Lung (tissue), 12 donors: Measurements from ENCODE around the gene CRELD2. TPM values are rescaled to one million over a fixed set of nuclear protein-coding genes. Genes with fewer than 3 reads are reported as not detected.

Experiments
- ATAC-seq: fragments of 200-7000 bp; cut with Tn5 transposase; one replicate; pipeline ENCODE4 v1.9.1; 2020; ENCODE audit warnings: moderate number of reproducible peaks; ENCODE audit not compliant: insufficient read depth, low FRiP score
- DNase-seq, 3 donors: peaks; one replicate each; pipeline ENCODE4 v3.0.0-alpha.2; 2013 to 2017
- H3K27ac ChIP-seq, 2 donors: one replicate each; pipeline ENCODE4 v1.5.1; 2013; ENCODE audit warnings: mild to moderate bottlenecking in 2 of 2, moderate library complexity in 2 of 2, control low read depth in 1 of 2, inconsistent platforms in 1 of 2, low read depth in 1 of 2, low read length in 1 of 2
- H3K27me3 ChIP-seq, 3 donors: one replicate each; pipeline ENCODE4 v1.5.1; 2013; ENCODE audit warnings: low read length in 2 of 3; ENCODE audit not compliant: control insufficient read depth in 3 of 3, insufficient read depth in 3 of 3
- H3K36me3 ChIP-seq, 4 donors: one replicate each; pipeline ENCODE4 v1.5.1; 2013; ENCODE audit warnings: low read length in 4 of 4, mild to moderate bottlenecking in 1 of 4, moderate library complexity in 1 of 4; ENCODE audit not compliant: control insufficient read depth in 4 of 4, insufficient read depth in 4 of 4
- H3K4me1 ChIP-seq, 5 donors: one replicate each; pipeline ENCODE4 v1.5.1; 2013; ENCODE audit warnings: low read length in 5 of 5, mild to moderate bottlenecking in 2 of 5, moderate library complexity in 1 of 5; ENCODE audit not compliant: control insufficient read depth in 5 of 5, insufficient read depth in 5 of 5
- H3K4me3 ChIP-seq: one replicate; pipeline ENCODE4 v1.5.1; 2013; ENCODE audit warnings: mild to moderate bottlenecking, control low read depth, moderate library complexity
- H3K9ac ChIP-seq, 2 donors: one replicate each; pipeline ENCODE4 v1.5.1; 2013; ENCODE audit warnings: low read length in 2 of 2, control low read depth in 1 of 2; ENCODE audit not compliant: insufficient read depth in 1 of 2
- H3K9me3 ChIP-seq, 4 donors: one replicate each; pipeline ENCODE4 v1.5.1; 2013; ENCODE audit warnings: low read length in 3 of 4, mild to moderate bottlenecking in 1 of 4, moderate library complexity in 1 of 4; ENCODE audit not compliant: control insufficient read depth in 4 of 4, insufficient read depth in 3 of 4
- WGBS, 2 donors: extraction: QIAGEN DNeasy Blood & Tissue Kit; methylation state at CpG; one replicate each; pipeline ENCODE4 v1.1.7; 2013; 5-methylcytosine and 5-hydroxymethylcytosine counted together
- polyA plus RNA-seq, 2 donors: library from polyadenylated mRNA; stranded (reverse); fragments of 200-250 nt; gene quantifications; one replicate each; pipeline ENCODE4 v1.2.1, GENCODE V29; 2013
- total RNA-seq, 2 donors: library from RNA; depleted of rRNA in 1 of 2; stranded (reverse); fragments of >200 nt in 1 of 2; gene quantifications; one replicate each; pipeline ENCODE4 v1.2.1, GENCODE V29; 2014 to 2021
- TF ChIP-seq, protein P1 (sequence below): IDR thresholded peaks from 2 replicates; pipeline ENCODE4 v1.5.1; 2012; ENCODE audit warnings: mild to moderate bottlenecking; ENCODE audit errors: control extremely low read depth, extremely low read depth
- donor health status: control.
- donor health status: control.
- donor health status: Bipolar disorder and iron deficiency.
- donor health status: healthy.
- donor health status: DM: yes; HTN: yes; CAD: no.

CRELD2 gene
- total and polyA plus RNA-seq, 4 donors: 18.7 to 110 (median 71.9) TPM

DNA sequence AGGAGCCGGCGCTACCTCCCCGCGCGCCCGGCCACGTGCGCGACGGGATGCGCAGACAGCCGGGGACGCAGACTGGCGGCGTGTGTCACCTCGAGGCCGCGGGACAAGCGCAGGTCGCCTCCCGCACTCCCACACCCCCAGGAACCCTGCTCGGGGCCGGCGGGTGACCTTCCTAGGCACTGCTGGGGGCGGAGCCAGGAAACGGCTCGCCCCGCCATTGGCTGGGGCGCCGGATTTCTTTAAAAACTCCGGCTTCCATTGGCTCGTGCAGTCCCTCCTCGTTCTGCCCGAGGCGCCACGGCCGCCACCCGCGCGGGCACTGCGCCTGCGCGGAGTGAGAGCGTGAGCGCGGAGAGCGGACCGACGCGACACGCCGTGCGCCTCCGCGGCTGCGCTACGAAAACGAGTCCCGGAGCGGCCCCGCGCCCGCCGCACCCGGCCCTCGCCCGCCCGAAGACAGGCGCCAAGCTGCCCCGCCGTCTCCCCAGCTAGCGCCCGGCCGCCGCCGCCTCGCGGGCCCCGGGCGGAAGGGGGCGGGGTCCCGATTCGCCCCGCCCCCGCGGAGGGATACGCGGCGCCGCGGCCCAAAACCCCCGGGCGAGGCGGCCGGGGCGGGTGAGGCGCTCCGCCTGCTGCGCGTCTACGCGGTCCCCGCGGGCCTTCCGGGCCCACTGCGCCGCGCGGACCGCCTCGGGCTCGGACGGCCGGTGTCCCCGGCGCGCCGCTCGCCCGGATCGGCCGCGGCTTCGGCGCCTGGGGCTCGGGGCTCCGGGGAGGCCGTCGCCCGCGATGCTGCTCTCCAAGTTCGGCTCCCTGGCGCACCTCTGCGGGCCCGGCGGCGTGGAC, 41.9 kb downstream of the CRELD2 start, which contains the start of gene PIM3:
TSS of gene PIM3 (plus strand) at position 614 of the 846 bp plus-strand sequence. CDS start at position 790, 176 bp downstream.
- Histone ChIP-seq H3K9me3 (peaks cover 0 to 3% (median 0%) of the 10 kb centered on the region in 4 donors), H3K27ac (peak within 1 kb of the TSS; percentile 92 to 93), H3K36me3 (peaks cover 0 to 36% (median 8%) of the 10 kb centered on the region in 4 donors), H3K9ac (peak within 1 kb of the TSS; percentile 37 to 38), H3K4me3 (peak within 1 kb of the TSS; percentile 99), H3K4me1 (peaks cover 0 to 37% (median 13%) of the 10 kb centered on the region in 5 donors), H3K27me3 (no peaks in the 10 kb centered on the region)
- TF ChIP-seq, protein P1, sequence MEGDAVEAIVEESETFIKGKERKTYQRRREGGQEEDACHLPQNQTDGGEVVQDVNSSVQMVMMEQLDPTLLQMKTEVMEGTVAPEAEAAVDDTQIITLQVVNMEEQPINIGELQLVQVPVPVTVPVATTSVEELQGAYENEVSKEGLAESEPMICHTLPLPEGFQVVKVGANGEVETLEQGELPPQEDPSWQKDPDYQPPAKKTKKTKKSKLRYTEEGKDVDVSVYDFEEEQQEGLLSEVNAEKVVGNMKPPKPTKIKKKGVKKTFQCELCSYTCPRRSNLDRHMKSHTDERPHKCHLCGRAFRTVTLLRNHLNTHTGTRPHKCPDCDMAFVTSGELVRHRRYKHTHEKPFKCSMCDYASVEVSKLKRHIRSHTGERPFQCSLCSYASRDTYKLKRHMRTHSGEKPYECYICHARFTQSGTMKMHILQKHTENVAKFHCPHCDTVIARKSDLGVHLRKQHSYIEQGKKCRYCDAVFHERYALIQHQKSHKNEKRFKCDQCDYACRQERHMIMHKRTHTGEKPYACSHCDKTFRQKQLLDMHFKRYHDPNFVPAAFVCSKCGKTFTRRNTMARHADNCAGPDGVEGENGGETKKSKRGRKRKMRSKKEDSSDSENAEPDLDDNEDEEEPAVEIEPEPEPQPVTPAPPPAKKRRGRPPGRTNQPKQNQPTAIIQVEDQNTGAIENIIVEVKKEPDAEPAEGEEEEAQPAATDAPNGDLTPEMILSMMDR: no peak
- peak; percentile 72 for ATAC-seq
- WGBS, 2 donors: 0% methylated on average over 70 to 137 of the region's 137 CpGs
- DNase-seq: peak; percentile 96 to 98 (median 96)

DNA sequence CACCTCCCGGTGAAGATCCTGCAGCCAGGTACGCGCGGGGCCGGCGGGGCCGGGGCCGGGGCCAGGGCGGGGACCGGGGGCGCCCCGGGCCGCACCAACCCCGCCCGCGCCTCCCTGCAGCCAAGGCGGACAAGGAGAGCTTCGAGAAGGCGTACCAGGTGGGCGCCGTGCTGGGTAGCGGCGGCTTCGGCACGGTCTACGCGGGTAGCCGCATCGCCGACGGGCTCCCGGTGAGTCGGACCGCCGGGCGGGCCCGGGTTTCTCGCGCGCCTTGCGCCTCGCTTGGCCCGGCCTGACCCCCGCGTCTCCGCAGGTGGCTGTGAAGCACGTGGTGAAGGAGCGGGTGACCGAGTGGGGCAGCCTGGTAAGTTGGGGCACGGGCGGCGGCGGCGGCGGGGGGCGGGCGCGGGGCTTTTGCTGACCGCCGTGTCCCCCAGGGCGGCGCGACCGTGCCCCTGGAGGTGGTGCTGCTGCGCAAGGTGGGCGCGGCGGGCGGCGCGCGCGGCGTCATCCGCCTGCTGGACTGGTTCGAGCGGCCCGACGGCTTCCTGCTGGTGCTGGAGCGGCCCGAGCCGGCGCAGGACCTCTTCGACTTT, 42.7 kb downstream of the CRELD2 start:
- H3K36me3 ChIP-seq: peaks cover 0 to 36% (median 8%) of the 10 kb centered on the region in 4 donors
- TF ChIP-seq, protein P1: no peak
- H3K27me3 ChIP-seq: no peaks in the 10 kb centered on the region
- 0 to 1% methylated on average over 55 to 84 of the region's 84 CpGs for WGBS, 2 donors
- DNase-seq: peak in 1 of 3 donors; percentile 43
- no peak for ATAC-seq
- H3K9me3 ChIP-seq: peaks cover 0 to 3% (median 0%) of the 10 kb centered on the region in 4 donors
- peak overlapping the region; percentile 92 to 93 for H3K27ac ChIP-seq
- H3K9ac ChIP-seq: no peak overlapping the region
- peaks cover 0 to 35% (median 13%) of the 10 kb centered on the region in 5 donors for H3K4me1 ChIP-seq
- H3K4me3 ChIP-seq: peak overlapping the region; percentile 99

DNA sequence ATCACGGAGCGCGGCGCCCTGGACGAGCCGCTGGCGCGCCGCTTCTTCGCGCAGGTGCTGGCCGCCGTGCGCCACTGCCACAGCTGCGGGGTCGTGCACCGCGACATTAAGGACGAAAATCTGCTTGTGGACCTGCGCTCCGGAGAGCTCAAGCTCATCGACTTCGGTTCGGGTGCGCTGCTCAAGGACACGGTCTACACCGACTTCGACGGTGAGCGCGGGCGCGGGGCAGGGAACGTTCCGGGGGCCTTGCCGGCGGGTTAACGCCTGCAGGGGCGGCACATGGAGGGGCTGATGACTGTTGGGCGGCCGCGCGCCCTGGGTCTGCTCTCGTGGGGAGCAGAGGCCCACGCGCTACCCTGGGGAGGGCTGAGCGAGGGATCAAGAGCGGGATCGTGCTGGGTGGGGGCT, 43.2 kb downstream of the CRELD2 start:
- no peak for ATAC-seq
- Histone ChIP-seq H3K4me3 (peak overlapping the region; percentile 99), H3K4me1 (peaks cover 0 to 37% (median 16%) of the 10 kb centered on the region in 5 donors), H3K27ac (peak overlapping the region; percentile 92 to 93), H3K9me3 (peaks cover 0 to 3% (median 0%) of the 10 kb centered on the region in 4 donors), H3K9ac (peak overlapping the region in 1 of 2 donors; percentile 25), H3K36me3 (peaks cover 0 to 36% (median 8%) of the 10 kb centered on the region in 4 donors), H3K27me3 (no peaks in the 10 kb centered on the region)
- no peak for DNase-seq
- TF ChIP-seq, protein P1: no peak
- WGBS, 2 donors: 0 to 2% methylated on average over 45 to 49 of the region's 49 CpGs
